IPS DF 4.7 (cell line): ENCODE data around the gene SPRED2.

Source experiments
- DNase-seq: peaks from one replicate; pipeline ENCODE4 v3.0.0-alpha.2; 2013; ENCODE audit warnings: low spot score; ENCODE audit errors: extremely low read depth

The SPRED2 gene

GRCh38 chr2:65386989-65387388 is 45.4 kb downstream of the SPRED2 start:
- DNase-seq: no peak

- no peak for DNase-seq
Measured at GRCh38 chr2:65386344-65386743, 46.1 kb downstream of the SPRED2 start.

- no peak for DNase-seq
Measured at GRCh38 chr2:65383541-65384488, 48.6 kb downstream of the SPRED2 start.

GRCh38 chr2:65382776-65383357 is 49.5 kb downstream of the SPRED2 start:
- DNase-seq: no peak

GRCh38 chr2:65382323-65382722 is 50.1 kb downstream of the SPRED2 start:
- no peak for DNase-seq

GRCh38 chr2:65381607-65382051 is 50.8 kb downstream of the SPRED2 start:
- no peak for DNase-seq

GRCh38 chr2:65380255-65380654 is 52.1 kb downstream of the SPRED2 start:
- DNase-seq: no peak

GRCh38 chr2:65379721-65380171 is 52.7 kb downstream of the SPRED2 start:
- no peak for DNase-seq

GRCh38 chr2:65379223-65379622 is 53.2 kb downstream of the SPRED2 start:
- DNase-seq: no peak

- DNase-seq: no peak
Measured at GRCh38 chr2:65378290-65378689, 54.1 kb downstream of the SPRED2 start.

- DNase-seq: peak; percentile 16
Measured at GRCh38 chr2:65377556-65378192, 54.7 kb downstream of the SPRED2 start.

- no peak for DNase-seq
Measured at GRCh38 chr2:65375723-65376122, 56.7 kb downstream of the SPRED2 start.

- no peak for DNase-seq
Measured at GRCh38 chr2:65374999-65375398, 57.4 kb downstream of the SPRED2 start.

- DNase-seq: no peak
Measured at GRCh38 chr2:65374575-65374974, 57.8 kb downstream of the SPRED2 start.

GRCh38 chr2:65373365-65373918 is 59.0 kb downstream of the SPRED2 start:
- no peak for DNase-seq

- no peak for DNase-seq
Measured at GRCh38 chr2:65372619-65373018, 59.8 kb downstream of the SPRED2 start.

GRCh38 chr2:65371074-65371434 is 61.3 kb downstream of the SPRED2 start:
- DNase-seq: no peak

GRCh38 chr2:65370387-65371073 is 61.9 kb downstream of the SPRED2 start:
- no peak for DNase-seq

GRCh38 chr2:65369980-65370379 is 62.4 kb downstream of the SPRED2 start:
- DNase-seq: no peak

GRCh38 chr2:65369574-65369973 is 62.8 kb downstream of the SPRED2 start:
- DNase-seq: no peak

- no peak for DNase-seq
Measured at GRCh38 chr2:65368468-65368867, 63.9 kb downstream of the SPRED2 start.
